Neuron (in vitro differentiated cells): Measurements from ENCODE around the gene FMN2.

Source experiments
- H2AFZ ChIP-seq: one replicate; pipeline ENCODE4 v1.6.1; 2013; ENCODE audit warnings: low read depth, mild to moderate bottlenecking, inconsistent platforms, low read length, moderate library complexity
- H3K27me3 ChIP-seq: one replicate; pipeline ENCODE4 v1.6.1; 2013; ENCODE audit warnings: low read length; ENCODE audit not compliant: insufficient read depth
- H3K36me3 ChIP-seq: one replicate; pipeline ENCODE4 v1.6.1; 2013; ENCODE audit warnings: low read length; ENCODE audit not compliant: insufficient read depth
- H3K4me1 ChIP-seq: one replicate; pipeline ENCODE4 v1.6.1; 2013; ENCODE audit warnings: low read length; ENCODE audit not compliant: insufficient read depth
- H3K4me3 ChIP-seq: 2 replicates; pipeline ENCODE4 v1.5.1; 2013; ENCODE audit warnings: mild to moderate bottlenecking, low read length, moderate library complexity
- H3K9me3 ChIP-seq: one replicate; pipeline ENCODE4 v1.6.1; 2013; ENCODE audit warnings: low read length

Gene FMN2

GRCh38 chr1:240101737-240102136 lies 10.1 kb downstream of the FMN2 start:
- Histone ChIP-seq H3K36me3 (peaks cover 33% of the 10 kb centered on the region), H3K4me1 (peaks cover 38% of the 10 kb centered on the region), H3K4me3 (no peak overlapping the region), H2AFZ (no peak overlapping the region), H3K9me3 (no peaks in the 10 kb centered on the region), H3K27me3 (no peaks in the 10 kb centered on the region)

- Histone ChIP-seq H3K9me3 (no peaks in the 10 kb centered on the region), H3K27me3 (no peaks in the 10 kb centered on the region), H2AFZ (no peak overlapping the region), H3K36me3 (peaks cover 47% of the 10 kb centered on the region), H3K4me1 (peaks cover 19% of the 10 kb centered on the region), H3K4me3 (no peak overlapping the region)
These were observed 13.0 kb downstream of the FMN2 start for GRCh38 chr1:240104672-240105071.

GRCh38 chr1:240107058-240107684 lies 15.5 kb downstream of the FMN2 start:
- Histone ChIP-seq H3K27me3 (no peaks in the 10 kb centered on the region), H3K36me3 (peaks cover 49% of the 10 kb centered on the region), H3K9me3 (no peaks in the 10 kb centered on the region), H3K4me3 (no peak overlapping the region), H3K4me1 (peaks cover 5% of the 10 kb centered on the region), H2AFZ (no peak overlapping the region)

- H2AFZ ChIP-seq = no peak overlapping the region
- no peaks in the 10 kb centered on the region for H3K27me3 ChIP-seq
- H3K9me3 ChIP-seq = no peaks in the 10 kb centered on the region
- H3K36me3 ChIP-seq = peaks cover 37% of the 10 kb centered on the region
- peaks cover 10% of the 10 kb centered on the region for H3K4me1 ChIP-seq
- no peak overlapping the region for H3K4me3 ChIP-seq
These were observed 17.4 kb downstream of the FMN2 start for GRCh38 chr1:240109130-240109529.

DNA sequence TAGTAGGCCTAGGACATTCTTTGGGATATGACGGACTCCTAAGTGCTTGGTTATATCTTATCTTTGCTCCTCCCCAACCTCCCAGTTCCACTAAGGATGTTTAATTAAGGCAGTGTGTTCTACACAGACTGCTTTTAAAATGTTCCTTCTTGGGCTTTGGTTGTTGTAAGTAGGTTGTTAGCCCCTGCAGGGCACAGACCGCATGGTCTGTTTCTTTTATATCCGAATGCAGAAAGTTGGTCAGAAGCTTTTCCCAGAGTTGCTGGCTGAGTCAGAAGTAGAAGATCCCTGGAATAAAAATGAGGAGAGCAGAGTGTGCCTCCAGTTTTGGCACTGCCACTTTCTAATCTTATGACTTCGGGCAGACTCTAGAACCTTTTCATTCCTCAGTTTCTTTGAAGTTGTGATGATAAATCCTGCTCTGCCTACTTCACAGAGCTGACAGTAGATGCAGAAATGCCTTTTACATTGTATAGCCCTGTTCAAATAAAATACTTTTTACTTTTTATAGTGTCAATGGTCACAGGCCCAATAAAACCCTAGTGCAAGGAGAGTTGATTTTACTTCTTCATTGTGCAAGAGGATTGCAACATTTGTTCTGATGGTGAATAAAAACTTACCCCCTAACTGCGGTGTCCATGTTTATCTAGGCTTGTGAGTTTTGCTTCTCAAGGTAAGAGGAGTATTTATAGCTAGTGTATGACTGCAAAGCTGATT lies 18.4 kb downstream of the FMN2 start:
- H3K4me1 ChIP-seq = peaks cover 12% of the 10 kb centered on the region
- H3K4me3 ChIP-seq = no peak overlapping the region
- H3K36me3 ChIP-seq = peaks cover 34% of the 10 kb centered on the region

GRCh38 chr1:240111558-240111957 lies 19.9 kb downstream of the FMN2 start:
- H3K36me3 ChIP-seq = peaks cover 27% of the 10 kb centered on the region
- H3K9me3 ChIP-seq = no peaks in the 10 kb centered on the region

More for the DNA sequence above, 18.4 kb downstream of the FMN2 start:
- Histone ChIP-seq H3K9me3 (no peaks in the 10 kb centered on the region), H2AFZ (no peak overlapping the region), H3K27me3 (no peaks in the 10 kb centered on the region)

DNA sequence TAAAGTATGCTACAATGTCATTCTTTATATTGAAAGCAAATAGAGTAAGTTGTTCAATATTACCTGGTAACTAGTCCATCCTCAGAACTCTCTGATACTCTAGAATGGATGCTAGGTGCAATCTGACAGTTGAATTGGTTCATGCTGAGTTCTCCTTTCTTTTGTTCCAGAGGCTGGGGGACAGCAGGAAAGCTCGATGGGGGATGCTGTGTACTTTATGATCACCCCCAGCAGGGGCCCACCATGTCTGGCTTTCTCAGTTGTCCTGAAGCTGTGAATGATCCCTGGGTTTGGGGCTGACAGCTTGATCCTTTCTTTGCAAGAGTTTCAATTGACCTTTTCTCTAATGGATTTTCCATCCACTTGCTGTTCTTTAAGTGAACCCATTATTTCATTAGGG lies 22.5 kb downstream of the FMN2 start:
- H3K9me3 ChIP-seq = peaks cover 8% of the 10 kb centered on the region
- H3K36me3 ChIP-seq = peaks cover 15% of the 10 kb centered on the region
- no peaks in the 10 kb centered on the region for H3K27me3 ChIP-seq
- peaks cover 8% of the 10 kb centered on the region for H3K4me1 ChIP-seq
- H2AFZ ChIP-seq = no peak overlapping the region
- no peak overlapping the region for H3K4me3 ChIP-seq

More at GRCh38 chr1:240111558-240111957, 19.9 kb downstream of the FMN2 start:
- no peak overlapping the region for H3K4me3 ChIP-seq
- peaks cover 12% of the 10 kb centered on the region for H3K4me1 ChIP-seq
- no peaks in the 10 kb centered on the region for H3K27me3 ChIP-seq
- no peak overlapping the region for H2AFZ ChIP-seq

DNA sequence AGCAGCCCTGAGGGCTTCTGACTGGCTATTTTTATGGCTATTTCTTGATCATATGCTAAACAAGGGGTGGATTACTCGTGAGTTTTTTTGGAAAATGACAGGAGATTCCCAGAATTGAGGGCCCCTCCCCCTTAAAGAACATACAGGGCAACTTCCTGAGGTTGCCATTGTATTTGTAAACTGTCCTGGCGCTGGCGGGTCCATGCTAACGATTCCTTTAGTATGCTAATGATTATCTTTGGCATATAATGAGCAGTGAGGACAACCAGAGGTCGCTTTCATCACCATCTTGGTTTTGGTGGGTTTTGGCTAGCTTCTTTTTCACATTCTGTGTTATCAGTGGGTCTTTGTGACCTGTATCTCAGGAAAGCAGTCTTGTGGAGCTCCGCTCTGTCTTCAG lies 24.1 kb downstream of the FMN2 start:
- Histone ChIP-seq H3K36me3 (peaks cover 5% of the 10 kb centered on the region), H3K9me3 (peaks cover 12% of the 10 kb centered on the region), H3K27me3 (no peaks in the 10 kb centered on the region), H3K4me3 (no peak overlapping the region), H3K4me1 (peaks cover 8% of the 10 kb centered on the region), H2AFZ (no peak overlapping the region)

DNA sequence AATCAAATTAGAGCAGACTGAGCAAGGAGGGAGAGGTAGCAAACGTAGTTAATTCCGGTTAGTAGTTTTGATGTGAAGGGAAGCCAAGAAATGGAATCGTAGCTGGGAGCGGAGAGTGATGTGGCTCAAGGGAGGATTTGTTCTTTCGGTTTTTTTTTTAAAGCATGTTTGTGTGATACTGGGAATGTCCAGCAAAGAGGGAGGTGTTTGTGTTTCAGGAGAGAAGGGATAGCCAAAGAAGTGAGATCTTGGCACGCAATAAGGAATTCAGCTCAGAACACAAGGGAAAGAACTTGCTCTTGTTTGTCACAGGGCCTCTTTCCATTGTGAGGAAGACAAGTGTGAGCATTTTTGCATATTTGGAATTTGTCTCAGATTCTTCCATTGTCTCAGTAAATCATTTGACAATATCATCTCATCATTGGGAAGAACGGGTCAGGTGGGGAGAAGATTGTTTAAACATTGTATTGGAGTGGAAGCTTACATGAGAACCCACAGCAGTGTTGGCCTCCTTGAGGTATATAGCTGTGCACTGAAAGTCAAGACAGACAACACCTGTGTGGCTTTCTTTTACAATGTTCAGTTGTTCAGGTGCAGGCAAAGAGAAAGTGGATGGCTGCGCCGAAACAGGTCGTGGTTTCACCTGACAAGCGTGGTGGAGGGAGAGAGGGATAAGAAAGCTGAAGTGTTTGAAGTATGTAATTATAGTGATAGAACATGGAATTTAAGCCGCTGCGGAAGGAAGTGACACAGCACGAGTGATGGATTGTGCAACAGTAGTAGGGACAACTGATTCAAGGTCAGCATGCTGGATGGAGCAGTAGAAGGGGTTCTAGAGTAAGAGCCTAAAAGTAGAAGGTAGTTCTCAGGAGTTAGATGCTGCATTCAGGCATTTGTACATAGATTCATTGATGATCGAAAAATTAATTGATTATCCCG lies 25.4 kb downstream of the FMN2 start:
- H3K4me1 ChIP-seq = peaks cover 8% of the 10 kb centered on the region
- H3K4me3 ChIP-seq = no peak overlapping the region
- peaks cover 2% of the 10 kb centered on the region for H3K36me3 ChIP-seq
- H3K9me3 ChIP-seq = peaks cover 12% of the 10 kb centered on the region
- no peaks in the 10 kb centered on the region for H3K27me3 ChIP-seq
- no peak overlapping the region for H2AFZ ChIP-seq

DNA sequence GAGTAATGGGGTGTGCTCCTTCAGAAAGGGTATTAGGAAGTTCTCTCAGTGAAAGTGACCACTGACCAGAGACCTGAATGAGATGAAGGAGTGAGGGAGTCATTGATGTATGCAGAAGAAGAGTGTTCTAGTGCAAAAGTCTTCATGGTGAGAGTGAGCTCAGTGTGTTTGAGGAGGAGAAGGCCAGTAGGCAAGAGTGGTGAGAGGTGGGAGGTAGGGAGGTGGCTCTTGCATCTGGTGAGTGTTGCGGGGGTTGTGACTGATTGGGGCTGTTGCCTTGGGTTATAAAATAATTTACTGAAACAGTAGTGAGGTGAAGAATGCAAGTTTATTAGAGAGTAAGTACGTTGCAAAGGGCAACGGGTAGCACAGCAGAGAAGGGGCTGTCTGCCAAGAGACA lies 26.2 kb downstream of the FMN2 start:
- peaks cover 8% of the 10 kb centered on the region for H3K36me3 ChIP-seq
- no peaks in the 10 kb centered on the region for H3K27me3 ChIP-seq
- H2AFZ ChIP-seq = no peak overlapping the region
- H3K4me3 ChIP-seq = no peak overlapping the region
- peaks cover 12% of the 10 kb centered on the region for H3K9me3 ChIP-seq
- peaks cover 8% of the 10 kb centered on the region for H3K4me1 ChIP-seq

DNA sequence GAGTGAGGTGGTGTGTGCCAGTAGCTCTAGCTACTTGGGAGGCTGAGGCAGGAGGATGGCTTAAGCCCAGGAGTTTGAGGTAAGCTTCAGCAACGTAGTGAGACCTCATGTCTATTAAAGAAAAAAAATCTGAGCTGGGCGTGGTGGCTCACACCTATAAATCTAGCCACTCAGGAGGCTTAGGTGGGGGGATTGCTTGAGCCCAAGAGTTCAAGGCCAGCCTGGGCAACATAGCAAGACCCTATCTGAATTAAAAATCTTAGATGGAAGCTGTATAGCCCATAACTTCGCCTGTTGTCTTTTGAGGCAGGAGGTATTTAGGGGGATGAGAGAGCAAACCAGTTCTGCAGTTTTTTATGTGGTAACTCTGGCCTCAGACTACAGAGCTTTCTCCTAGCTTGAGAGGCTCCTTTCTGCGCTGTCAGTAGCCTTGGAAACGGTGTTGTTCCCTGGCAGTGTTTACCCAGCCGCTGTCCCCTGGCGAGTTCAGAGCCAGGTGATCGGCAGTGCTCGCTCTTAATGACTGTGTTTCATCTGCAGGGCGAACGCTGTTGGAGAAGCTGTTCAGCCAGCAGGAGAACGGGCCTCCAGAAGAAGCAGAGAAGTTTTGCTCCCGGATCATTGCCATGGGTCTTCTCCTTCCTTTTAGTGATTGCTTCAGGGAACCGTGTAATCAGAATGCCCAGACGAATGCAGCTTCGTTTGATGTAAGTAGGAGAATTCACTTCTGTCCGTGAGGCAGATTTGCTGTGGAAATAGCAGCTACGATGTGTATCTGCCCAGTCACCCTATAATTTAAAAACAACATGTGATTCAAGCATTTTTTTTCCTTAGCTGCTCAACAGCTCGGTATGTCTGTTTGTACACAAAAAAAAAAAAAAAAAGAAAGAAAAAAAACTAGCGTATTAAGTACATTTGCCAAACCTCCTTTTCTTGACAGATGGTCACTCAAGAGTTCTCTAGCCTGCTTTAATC lies 31.2 kb downstream of the FMN2 start:
- no peaks in the 10 kb centered on the region for H3K27me3 ChIP-seq
- peaks cover 49% of the 10 kb centered on the region for H3K36me3 ChIP-seq
- peaks cover 11% of the 10 kb centered on the region for H3K9me3 ChIP-seq
- H2AFZ ChIP-seq = no peak overlapping the region
- no peaks in the 10 kb centered on the region for H3K4me1 ChIP-seq
- H3K4me3 ChIP-seq = no peak overlapping the region

DNA sequence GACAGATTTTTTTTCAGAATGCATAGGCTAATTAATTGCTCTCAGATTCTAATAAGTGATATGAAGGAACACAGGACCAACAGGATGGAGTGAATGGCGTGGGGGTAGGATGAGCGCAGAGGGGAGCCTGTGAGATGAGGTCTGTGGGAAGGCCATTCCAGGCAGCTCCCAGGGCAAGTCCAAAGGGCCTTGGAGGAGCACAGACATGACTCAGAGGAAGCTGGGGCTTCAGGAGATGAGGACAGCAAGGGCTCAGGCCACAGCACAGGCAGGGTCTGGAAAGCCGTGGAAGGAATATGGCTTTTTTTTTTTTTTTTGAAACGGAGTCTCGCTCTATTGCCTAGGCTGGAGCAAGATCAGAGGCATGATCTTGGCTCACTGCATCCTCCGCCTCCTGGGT lies 35.1 kb downstream of the FMN2 start:
- Histone ChIP-seq H3K27me3 (no peaks in the 10 kb centered on the region), H2AFZ (no peak overlapping the region), H3K9me3 (no peaks in the 10 kb centered on the region)

More for the DNA sequence above, 35.1 kb downstream of the FMN2 start:
- no peaks in the 10 kb centered on the region for H3K4me1 ChIP-seq
- H3K36me3 ChIP-seq = peaks cover 75% of the 10 kb centered on the region
- no peak overlapping the region for H3K4me3 ChIP-seq
